NCI-H748 (cell line): ENCODE results near the gene MRPS31.
"Not testable (repeated sequence)": the region's sequence is repeated elsewhere in the genome, so short reads cannot be mapped to it uniquely, and the experiment has no call there.

Experiments used
- DNase-seq: peaks from one replicate; lab custom pipeline; 2025; ENCODE audit not compliant: unreplicated experiment; lab: John Stamatoyannopoulos, UW

Gene MRPS31

DNA sequence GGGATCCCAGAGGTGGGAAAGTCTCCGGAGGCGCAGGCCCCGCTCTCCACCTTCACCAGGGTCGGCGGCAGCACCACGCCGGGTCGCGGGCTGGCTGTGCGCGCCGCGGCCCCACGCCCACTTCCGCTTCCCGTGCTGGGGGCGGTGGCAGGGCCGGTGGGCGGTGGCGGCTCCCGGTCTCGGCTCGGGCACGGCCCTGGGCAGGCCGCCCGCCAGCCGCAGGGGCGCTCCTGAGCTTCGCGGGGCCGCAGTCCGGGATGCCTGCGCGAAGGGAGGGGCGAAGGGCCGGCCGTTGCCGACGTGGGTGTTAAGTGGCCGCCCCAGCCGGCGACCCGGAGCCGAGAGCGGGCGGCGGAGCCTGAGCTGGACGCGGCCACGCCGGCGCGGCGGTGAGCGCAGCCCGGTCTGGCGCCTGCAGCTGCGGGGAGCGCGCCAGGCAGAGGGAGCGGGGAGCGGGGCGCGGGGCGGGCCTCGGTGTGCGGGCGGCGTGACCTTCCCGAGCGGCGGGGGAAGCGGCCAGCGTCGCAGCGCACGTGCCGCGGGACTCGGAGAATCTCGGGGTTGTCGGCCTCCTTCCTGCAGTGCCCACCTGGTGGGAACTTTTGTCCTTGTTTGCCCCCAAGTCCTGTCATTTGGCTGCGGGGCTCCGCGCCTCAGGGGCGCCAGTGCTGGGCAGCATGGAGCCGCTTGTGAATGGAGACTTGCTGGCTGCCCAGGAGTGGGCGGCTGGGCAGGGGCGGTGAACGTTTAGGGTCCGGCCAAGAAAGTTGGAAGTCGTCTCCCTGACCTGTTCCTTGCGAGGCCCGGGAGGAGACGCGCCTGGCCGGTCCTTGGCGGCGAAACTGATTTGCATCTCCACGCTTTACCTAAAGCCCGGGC, 18.5 kb upstream of the MRPS31 start, which contains the start of gene SLC25A15:
TSS of gene SLC25A15 (plus strand) at position 337 of the 879 bp plus-strand sequence. CDS start 3,616 bp downstream, outside the sequence.
- peak; percentile 87 for DNase-seq

DNA sequence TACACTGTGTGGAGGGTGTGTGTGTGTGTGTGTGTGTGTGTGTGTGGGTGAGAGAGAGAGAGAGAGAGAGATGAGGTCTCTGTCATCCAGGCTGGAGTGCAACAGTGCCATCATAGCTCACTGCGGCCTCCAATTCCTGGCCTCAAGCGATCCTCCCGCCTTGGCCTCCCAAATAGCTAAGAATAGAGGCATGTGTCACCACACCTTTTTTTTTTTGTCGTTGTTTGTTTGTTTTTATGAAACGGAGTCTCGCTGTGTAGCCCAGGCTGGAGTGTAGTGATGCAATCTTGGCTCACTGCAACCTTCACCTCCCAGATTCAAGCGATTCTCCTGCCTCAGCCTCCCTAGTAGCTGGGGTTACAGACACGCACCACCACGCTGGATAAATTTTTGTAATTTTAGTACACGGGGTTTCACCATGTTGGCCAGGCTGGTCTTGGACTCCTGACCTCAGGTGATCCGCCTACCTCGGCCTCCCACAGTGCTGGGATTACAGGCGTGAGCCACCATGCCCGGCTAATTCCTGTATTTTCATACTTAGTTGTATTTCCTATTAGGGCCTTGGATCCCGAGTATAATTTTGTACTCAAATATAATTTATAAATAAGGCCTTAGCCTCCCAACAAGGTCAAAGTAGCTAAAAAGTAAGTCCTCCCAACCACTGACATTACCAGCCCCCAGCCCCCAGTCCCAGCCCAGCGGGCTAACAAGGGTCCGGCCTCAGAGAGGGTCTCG, 17.7 kb upstream of the MRPS31 start:
- DNase-seq = not testable (repeated sequence)

DNA sequence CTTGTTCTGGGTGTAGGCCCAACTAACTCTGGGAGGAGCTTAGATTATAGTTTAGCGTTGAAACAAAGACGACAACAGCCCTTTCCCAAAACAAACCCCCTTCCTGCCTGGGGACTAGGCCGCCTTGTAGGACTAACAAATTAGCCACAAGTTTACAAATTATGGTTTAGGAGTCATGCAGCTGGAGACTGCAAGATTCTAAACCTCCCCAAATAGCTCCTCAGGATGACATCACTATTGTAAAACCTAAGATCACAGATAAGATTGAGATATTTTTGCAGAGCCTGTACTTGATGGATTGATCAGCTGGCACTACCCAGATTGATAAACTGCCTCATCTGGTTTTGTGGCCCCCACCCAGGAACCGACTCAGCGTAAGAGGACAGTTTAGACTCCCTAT, 16.1 kb upstream of the MRPS31 start:
- no peak for DNase-seq

DNA sequence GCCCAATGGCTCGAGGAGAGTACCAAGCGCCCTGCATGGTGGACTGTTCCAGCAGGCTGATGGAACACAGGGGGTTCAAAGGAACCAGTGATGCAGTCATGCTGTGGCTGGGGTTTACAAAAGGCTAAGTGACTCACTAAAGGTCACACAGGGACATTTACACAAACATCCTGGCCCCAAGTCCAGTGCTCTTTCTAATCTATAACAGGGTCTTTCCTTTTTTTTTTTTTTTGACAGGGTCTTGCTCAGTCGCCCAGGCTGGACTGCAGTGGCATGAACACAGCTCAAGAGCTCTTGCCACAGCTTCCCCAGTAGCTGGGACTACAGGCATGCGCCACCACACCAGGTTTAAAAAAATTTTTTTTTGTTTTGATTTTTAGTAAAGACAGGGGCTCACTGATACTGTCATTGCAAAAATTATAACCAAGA, 15.6 kb upstream of the MRPS31 start:
- DNase-seq = no peak

DNA sequence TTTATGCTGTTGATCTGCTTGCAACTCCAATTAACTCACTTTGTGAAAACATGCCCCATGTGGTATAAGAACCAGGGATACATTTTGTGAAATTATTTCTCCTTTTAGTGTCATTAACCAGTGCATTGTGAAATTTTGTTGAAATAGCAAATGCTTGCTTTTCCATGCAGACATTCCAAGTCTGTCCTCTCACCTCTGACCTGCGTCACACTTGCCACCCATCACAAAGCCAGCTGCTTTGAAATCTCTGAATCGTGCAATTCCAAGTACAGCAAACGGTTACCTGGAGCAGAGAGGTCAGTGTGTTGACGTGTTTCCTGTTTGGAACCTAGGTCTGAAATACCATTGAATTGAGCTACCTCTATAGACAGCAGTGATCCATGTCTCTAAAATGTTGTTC, 13.6 kb upstream of the MRPS31 start:
- DNase-seq = no peak

DNA sequence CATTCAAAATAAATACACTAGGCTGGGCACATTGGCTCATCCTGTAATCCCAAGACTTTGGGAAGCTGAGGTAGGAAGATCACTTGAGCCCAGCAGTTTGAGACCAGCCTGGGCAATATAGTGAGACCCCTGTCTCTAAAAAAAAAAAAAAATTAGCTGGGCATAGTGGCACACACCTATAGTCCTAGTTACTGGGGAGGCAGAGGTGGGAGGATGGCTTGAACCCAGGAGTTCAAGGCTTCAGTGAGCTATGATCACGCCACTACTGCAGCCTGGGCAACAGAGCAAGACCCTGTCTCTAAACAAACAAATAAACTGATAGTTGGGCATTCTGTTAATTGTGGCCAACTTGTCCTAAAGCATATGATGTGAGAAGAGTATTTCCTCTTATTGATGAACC, 12.0 kb upstream of the MRPS31 start:
- DNase-seq = not testable (repeated sequence)

DNA sequence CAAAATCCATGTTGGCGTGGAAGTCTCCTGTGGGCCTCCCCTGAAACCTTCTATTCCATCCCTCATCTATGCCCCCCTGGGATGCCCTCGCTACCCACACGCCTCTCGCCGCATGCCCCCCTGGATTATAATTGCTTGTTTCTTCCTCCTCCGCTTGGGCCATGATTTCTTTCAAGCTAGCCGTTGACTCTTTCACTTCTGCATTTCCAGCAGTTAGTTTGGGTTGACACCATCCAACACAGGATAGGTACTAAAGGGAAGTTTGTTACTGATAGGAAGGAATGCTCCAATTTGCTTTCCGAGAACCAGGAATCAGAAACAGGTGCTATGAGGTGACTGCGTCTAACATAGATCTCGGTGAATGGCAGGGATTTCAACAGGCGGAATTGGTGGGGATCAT, 10.7 kb upstream of the MRPS31 start:
- no peak for DNase-seq

DNA sequence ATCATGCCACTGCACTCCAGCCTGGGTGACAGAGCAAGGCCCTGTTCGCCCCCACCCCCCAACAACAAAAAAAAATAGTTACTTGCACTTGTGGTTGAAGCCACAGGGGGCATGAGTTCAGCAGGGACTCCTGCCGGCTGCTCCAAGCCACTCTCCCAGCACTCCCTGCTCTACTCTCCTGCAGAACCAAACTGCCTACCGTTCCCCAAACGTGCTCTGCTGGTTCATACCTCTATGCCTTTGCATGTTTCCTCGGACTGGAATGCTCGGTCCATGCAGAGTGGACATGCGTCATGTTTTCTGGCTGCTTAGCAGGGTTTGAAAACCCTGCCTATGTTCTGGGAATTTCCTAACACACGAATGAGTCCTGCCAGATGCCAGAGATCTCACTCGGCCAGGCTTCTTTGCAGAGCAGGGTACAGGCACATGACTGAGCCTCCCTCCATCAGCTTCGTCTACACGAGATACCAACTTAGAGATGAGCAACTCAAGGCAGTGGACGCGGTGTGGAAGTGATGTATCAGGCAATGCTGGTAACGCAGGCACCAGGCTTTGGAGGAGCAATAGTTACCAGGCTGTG, 9.9 kb upstream of the MRPS31 start:
- no peak for DNase-seq

DNA sequence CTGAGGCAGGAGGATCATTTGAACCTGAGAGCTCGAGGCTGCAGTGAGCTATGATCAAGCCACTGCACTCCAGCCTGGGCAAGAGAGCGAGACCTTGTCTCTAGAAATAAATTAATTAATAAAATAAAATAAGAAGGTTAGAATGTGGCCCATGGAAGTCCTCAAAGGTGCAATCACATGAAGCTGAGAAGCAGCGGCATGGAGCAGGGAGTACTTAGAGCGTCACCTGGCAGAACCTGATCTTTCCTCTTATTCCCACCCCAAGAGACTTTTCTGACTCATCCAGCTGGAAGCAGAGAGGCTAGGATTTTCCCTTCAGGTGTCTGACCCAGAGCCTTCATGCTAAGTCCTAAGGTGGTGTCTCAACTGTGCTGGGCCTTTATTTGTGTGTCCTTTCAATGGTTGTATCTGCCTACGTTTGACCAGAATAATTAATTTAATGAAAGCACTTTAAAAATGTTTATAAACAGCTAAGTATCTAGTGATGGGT, 8.9 kb upstream of the MRPS31 start:
- no peak for DNase-seq

DNA sequence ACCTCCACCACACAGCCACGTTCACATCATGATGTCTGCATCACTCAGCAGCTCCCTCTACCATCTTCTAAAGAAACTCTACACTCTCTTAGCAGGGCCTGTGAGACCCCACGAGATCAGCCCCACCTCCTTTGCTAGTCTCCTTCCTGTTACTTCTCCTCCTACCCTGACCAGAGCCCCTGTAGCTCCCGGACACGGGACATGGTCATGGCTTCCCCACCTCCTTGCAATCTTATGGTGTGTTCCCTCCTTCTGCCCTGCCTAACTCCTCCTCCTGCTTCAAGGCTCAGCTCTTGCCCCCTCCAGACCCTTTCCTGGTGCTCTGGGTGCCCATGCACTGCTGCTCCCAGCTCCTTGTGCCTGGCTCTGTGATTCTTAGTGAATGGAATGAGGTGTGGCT, 8.1 kb upstream of the MRPS31 start:
- DNase-seq = no peak

DNA sequence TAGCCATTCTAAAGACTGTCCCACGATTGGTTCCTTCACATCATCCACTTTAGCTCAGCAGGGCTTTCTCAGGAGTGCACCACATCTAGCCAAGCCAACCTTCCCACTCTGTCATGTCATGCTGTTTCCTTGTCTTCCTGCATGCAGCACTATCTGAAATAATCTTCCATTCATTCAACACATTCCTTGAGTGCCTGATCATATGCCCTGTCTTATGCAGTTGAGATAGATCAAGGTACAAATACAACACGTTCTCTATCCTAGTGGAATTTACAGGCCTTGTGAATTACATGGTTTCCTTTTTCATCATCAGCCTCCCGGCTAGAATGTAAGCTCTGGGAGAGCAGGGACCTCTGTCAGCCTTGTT, 6.8 kb upstream of the MRPS31 start:
- no peak for DNase-seq

DNA sequence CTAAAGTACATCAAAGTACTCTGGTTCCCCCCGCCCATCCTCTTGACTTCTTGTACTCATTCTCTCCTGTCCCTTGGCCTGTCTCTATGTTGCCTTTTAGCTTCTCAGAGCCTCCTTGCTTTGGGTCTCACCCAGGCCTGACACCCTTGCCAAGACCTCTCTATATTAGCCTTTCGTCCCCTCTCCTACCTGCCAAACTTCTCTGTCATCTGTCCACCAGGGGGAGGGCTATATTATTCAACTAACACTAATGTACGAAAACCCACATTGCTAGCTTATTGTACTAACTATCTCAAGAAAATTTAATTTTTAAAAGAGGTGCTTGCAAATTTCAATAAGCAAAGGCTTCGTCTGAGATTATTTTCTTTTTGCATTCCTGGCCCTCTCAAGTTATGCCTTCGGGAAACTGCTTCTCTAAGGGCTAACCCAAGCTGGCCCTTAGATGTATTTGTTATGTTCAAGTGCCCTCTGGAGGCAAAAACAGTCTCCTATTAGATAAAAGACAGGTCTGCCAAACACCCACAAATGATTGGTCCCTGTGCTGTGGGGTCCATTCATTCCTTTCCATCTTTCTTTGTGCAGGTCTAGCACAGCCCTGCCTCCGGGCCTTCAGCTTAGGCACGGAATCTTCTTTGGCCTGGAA, 6.3 kb upstream of the MRPS31 start:
- DNase-seq = peak; percentile 77

DNA sequence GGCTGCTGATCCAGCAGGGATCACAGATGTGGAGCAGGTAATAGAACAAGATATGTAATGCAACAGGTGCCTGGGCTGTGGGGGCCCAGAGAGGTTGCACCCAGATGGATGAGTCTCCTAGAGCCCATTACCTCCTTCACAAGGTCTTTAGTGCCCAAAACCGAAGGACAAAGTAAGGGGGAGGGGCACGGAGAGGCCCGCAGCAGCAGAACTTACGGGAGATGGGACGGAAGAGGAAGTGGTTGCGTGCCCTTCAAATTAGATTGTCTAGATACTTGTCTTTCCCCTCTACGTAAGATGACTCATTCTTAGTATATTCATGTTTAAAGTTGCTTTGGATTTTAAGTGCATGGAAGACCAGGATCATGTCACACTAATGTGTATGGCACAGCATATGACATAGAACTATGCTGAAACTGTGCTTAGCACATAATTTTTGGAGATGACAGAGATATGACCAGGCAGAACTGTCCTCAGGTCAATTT, 5.7 kb upstream of the MRPS31 start:
- DNase-seq = no peak

DNA sequence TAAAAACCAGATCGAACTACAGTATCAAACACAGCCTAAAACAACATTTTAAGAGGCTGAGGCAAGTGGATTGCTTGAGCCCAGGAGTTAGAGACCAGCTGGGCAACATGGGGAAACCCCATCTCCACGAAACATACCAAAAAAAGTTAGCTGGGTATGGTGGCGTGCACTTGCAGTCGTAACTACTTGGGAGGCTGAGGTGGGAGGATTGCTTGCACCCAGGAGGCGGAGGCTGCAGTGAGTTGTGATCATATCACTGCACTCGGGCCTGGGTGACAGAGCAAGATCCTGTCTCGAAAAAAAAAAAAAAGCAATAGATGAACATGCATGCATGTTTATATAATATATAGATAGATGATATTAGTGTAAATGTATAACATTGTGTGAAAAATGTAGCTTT, 5.2 kb upstream of the MRPS31 start:
- no peak for DNase-seq

DNA sequence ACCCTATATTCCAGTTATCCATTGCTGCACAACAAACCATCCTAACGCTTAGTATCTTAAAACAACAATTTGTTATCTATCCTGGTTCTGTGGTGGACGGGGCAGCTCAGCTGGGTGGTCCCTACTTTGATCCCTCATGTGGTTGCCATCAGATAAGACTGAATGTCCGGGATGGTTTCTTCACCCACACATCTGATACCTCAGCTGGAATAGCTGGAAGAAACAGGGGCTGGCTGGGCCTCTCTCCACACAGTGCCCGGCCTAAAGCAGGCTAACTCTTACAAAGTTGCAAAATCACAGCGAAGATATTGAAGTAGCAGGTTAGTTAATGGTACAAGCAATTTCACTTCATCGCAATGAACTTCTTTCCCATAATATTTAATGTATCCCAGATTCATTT, 3.7 kb upstream of the MRPS31 start:
- DNase-seq = no peak

DNA sequence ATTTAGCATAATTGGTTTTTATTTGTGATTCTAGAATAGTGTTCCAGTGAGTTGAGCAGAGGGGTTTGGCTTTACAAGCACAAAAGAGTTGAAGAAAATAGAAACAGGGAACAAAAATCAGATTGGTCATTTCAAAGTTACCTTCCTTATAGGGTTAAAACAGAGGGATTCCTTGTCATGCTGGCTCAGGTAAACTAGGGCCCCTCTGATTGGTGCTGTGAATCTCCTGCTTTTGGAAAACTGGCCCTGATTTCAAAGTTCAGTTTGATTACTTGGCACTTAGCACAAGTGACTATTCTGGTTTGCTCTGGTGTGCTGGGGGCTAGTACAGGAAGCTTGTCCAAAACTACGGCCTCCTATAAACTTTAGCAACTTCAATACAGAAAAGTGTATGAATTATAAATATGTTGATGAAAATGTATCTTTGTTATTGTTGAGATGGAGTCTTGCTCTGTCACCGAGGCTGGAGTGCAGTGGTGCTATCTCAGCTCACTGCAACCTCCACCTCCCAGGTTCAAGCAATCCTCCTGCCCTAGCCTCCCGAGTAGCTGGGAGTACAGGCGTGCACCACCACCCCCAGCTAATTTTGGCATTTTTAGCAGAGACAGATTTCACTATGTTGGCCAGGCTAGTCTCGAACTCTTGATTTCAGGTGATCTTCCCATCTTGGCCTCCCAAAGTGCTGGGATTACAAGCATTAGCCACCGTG, 1.9 kb upstream of the MRPS31 start:
- DNase-seq = no peak

DNA sequence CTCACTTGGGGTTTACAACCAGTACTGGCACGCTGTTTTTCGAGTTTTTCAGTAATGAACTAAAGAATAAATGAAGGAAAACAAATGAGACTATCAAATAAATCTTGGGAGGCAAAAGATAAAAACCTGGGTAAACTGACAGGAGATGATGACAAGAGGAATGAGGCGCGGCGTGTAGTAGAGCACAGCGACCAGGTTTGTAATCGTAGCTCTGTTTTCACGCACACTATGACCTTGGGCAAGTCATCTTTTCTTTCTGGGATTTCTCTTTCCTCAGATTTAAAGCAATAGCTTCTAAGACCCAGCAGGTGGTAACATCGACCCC, 419 bp downstream of the MRPS31 start:
- no peak for DNase-seq

DNA sequence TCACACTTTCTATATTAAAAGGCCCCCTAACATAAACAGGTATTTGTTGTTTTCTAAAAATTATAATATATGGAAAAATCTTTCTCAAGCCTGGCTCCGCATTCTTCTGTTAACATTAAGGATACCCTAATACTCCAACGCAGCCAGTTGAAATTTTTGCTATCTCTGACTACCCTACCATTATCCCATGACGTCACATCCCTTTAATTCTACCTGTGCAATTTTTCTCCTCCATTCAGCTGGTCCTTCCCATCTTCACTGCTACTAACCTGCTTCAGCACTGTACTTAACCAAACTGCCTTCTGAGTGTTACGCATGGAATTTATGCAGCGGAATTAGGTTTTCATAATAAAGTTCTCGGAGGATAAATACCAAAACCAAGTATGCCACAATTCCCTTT, 1.0 kb downstream of the MRPS31 start:
- DNase-seq = peak; percentile 33

DNA sequence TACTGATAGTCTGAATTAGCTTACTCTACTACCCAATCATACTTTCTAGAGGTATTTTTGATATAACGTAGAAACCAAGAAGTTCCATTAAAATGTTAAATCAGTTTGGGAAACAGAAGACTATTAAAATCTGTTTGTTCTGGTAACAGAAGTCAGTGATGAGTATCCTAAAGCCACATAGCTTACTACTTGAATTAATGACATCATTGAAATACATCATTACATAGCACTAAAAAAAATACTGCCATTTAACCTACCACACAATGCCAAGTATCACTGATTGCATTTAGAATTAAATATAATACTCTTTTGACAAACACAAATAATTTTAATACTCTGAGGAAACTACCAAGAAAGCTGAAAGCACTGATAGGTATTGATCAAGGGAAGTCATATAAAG, 5.4 kb downstream of the MRPS31 start:
- DNase-seq = no peak

DNA sequence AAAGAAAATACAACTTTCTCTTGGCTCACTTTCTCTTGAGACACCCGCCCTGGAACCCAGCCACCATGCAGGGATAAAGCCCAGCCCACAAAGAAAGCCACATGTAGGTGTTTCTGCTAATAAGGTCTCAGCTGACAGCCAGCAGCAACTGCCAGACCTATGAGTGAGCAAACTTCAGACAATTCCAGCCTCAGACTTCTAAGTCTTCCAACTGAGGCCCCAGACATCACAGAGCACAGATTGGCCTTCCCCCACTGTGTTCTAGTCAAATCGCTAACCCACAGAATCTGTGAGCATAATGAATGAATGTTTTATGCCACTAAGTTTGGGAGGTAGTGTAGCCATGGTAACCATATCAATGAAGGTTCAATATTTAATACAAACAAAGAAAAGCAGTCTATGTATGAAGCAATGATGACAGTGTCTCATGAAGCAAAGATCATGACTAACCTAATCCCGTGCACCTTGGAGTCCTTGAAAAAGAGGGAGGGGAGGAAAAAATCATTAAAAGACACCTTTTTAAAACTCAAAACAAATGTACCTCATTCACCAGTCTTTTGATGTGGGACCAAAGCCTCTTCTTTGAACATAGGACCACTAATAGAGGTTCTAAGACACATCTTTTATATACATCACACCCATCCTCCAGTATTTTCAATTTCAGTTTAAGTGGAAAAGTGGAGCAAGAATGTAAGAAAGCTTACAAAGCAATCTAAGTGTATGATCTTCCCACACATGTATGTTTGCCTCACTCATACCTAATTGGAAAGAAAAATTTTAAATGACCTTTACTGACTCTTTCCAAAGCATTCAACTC, 6.2 kb downstream of the MRPS31 start:
- DNase-seq = no peak
